Glutamatergic neuron (in vitro differentiated cells): Measurements from ENCODE around the gene LDLRAD2. TPM values are rescaled to one million over a fixed set of nuclear protein-coding genes. Genes with fewer than 3 reads are reported as not detected.

Experiments used
- DNase-seq: peaks from one replicate; pipeline ENCODE4 v3.0.0; 2022
- H3K27ac Mint-ChIP-seq: one replicate; pipeline ENCODE4 v1.8.0; 2020; ENCODE audit warnings: mild to moderate bottlenecking, mixed read lengths, inconsistent platforms; ENCODE audit not compliant: unreplicated experiment
- H3K27me3 Mint-ChIP-seq: one replicate; pipeline ENCODE4 v1.8.0; 2020; ENCODE audit warnings: mild to moderate bottlenecking, moderate library complexity, mixed read lengths, inconsistent platforms; ENCODE audit not compliant: unreplicated experiment
- H3K36me3 Mint-ChIP-seq: one replicate; pipeline ENCODE4 v1.8.0; 2020; ENCODE audit warnings: mild to moderate bottlenecking, mixed read lengths, inconsistent platforms; ENCODE audit not compliant: unreplicated experiment
- H3K4me1 Mint-ChIP-seq: one replicate; pipeline ENCODE4 v1.8.0; 2020; ENCODE audit warnings: mild to moderate bottlenecking, low read depth, mixed read lengths, inconsistent platforms; ENCODE audit not compliant: unreplicated experiment
- H3K4me3 Mint-ChIP-seq: one replicate; pipeline ENCODE4 v1.8.0; 2020; ENCODE audit warnings: mild to moderate bottlenecking, mixed read lengths, inconsistent platforms; ENCODE audit not compliant: unreplicated experiment
- H3K9me3 Mint-ChIP-seq: one replicate; pipeline ENCODE4 v1.8.0; 2020; ENCODE audit warnings: mild to moderate bottlenecking, moderate library complexity, mixed read lengths, inconsistent platforms; ENCODE audit not compliant: unreplicated experiment
- CTCF ChIP-seq: fragments of 200-600 bp; sonication (generic); IDR thresholded peaks from one replicate; pipeline ENCODE4 v1.5.0; 2021; ENCODE audit not compliant: partially characterized antibody, unreplicated experiment
- total RNA-seq: library from RNA; stranded (reverse); fragmentation: NEBNext Ultra II Directional; extraction: Animal tissue kit (Norgen Biotek cat#: 25700); gene quantifications from one replicate; pipeline ENCODE4 v1.2.1, GENCODE V29; 2021; ENCODE audit not compliant: unreplicated experiment

The LDLRAD2 gene
- total RNA-seq, 1 donor from 2014 or later = not detected

- Mint-ChIP-seq H3K27me3 (peaks cover 10% of the 10 kb centered on the region), H3K4me3 (no peak overlapping the region), H3K4me1 (no peaks in the 10 kb centered on the region), H3K27ac (no peak overlapping the region), H3K9me3 (peaks cover 10% of the 10 kb centered on the region), H3K36me3 (peaks cover 14% of the 10 kb centered on the region)
- no peak for DNase-seq
- TF ChIP-seq CTCF = no peak
Observed at GRCh38 chr1:21831454-21831970, 19.4 kb downstream of the LDLRAD2 start.

GRCh38 chr1:21833392-21833976 lies 21.4 kb downstream of the LDLRAD2 start:
- Mint-ChIP-seq H3K27ac (no peak overlapping the region), H3K4me1 (no peaks in the 10 kb centered on the region), H3K27me3 (peaks cover 10% of the 10 kb centered on the region), H3K4me3 (no peak overlapping the region), H3K9me3 (peaks cover 10% of the 10 kb centered on the region), H3K36me3 (peaks cover 14% of the 10 kb centered on the region)
- DNase-seq = no peak
- no peak for TF ChIP-seq CTCF

GRCh38 chr1:21834094-21834493 lies 22.0 kb downstream of the LDLRAD2 start:
- Mint-ChIP-seq H3K4me3 (no peak overlapping the region), H3K9me3 (peaks cover 10% of the 10 kb centered on the region), H3K36me3 (peaks cover 14% of the 10 kb centered on the region), H3K27me3 (peaks cover 10% of the 10 kb centered on the region), H3K27ac (no peak overlapping the region), H3K4me1 (no peaks in the 10 kb centered on the region)
- TF ChIP-seq CTCF = no peak
- no peak for DNase-seq

GRCh38 chr1:21834666-21835065 lies 22.6 kb downstream of the LDLRAD2 start:
- DNase-seq = no peak
- no peak overlapping the region for H3K27ac Mint-ChIP-seq
- H3K4me3 Mint-ChIP-seq = no peak overlapping the region
- H3K4me1 Mint-ChIP-seq = no peaks in the 10 kb centered on the region
- TF ChIP-seq CTCF = no peak
- peaks cover 10% of the 10 kb centered on the region for H3K27me3 Mint-ChIP-seq
- peaks cover 10% of the 10 kb centered on the region for H3K9me3 Mint-ChIP-seq
- peaks cover 14% of the 10 kb centered on the region for H3K36me3 Mint-ChIP-seq

GRCh38 chr1:21836010-21836409 lies 23.9 kb downstream of the LDLRAD2 start:
- Mint-ChIP-seq H3K27ac (no peak overlapping the region), H3K9me3 (peaks cover 10% of the 10 kb centered on the region), H3K4me1 (no peaks in the 10 kb centered on the region), H3K27me3 (peaks cover 10% of the 10 kb centered on the region), H3K4me3 (no peak overlapping the region), H3K36me3 (peaks cover 14% of the 10 kb centered on the region)
- DNase-seq = no peak
- no peak for TF ChIP-seq CTCF
